ENCODE measurements around the gene USP14. TPM values are rescaled to one million over a fixed set of nuclear protein-coding genes. Genes with fewer than 3 reads are reported as not detected.
A peak's percentile ranks its signal among the peaks of the same experiment; 100 is the strongest.
"Not testable (repeated sequence)": the region's sequence is repeated elsewhere in the genome, so short reads cannot be mapped to it uniquely, and the experiment has no call there.

USP14 gene
- total RNA-seq (10 to 100 TPM; 39.8 to 41.2 TPM), polyA plus RNA-seq (10 to 100 TPM; 22.8 to 23.5 TPM)
- long read RNA-seq, donor 1, full-length matches to known transcripts = 8 of 8 reads
- long read RNA-seq, donor 1, partial matches to known transcripts = 0 of 8 reads
- long read RNA-seq, donor 1, other reads (novel, unspliced or antisense) = 0 of 8 reads
- long read RNA-seq, donor 2, full-length matches to known transcripts = 2 of 2 reads
- long read RNA-seq, donor 2, partial matches to known transcripts = 0 of 2 reads
- long read RNA-seq, donor 2, other reads (novel, unspliced or antisense) = 0 of 2 reads
- long read RNA-seq, donor 3, full-length matches to known transcripts = 5 of 5 reads
- long read RNA-seq, donor 3, partial matches to known transcripts = 0 of 5 reads
- long read RNA-seq, donor 3, other reads (novel, unspliced or antisense) = 0 of 5 reads
- long read RNA-seq, donor 4, full-length matches to known transcripts = 1 of 12 reads
- long read RNA-seq, donor 4, partial matches to known transcripts = 11 of 12 reads
- long read RNA-seq, donor 4, other reads (novel, unspliced or antisense) = 0 of 12 reads
- long read RNA-seq, donor 5, full-length matches to known transcripts = 7 of 7 reads
- long read RNA-seq, donor 5, partial matches to known transcripts = 0 of 7 reads
- long read RNA-seq, donor 5, other reads (novel, unspliced or antisense) = 0 of 7 reads

GRCh38 chr18:158128-159036, at the start of gene USP14:
TSS of gene USP14 (plus strand) at chr18:158557. CDS start at chr18:158699, 142 bp downstream.
- Histone ChIP-seq H3K27me3 (ENCODE audit: control insufficient read depth in 3 of 3, insufficient read depth in 3 of 3, low read length in 2 of 3) (no peaks in the 10 kb centered on the region), H3K36me3 (ENCODE audit: control insufficient read depth in 4 of 4, insufficient read depth in 4 of 4, low read length in 4 of 4) (no peaks in the 10 kb centered on the region), H3K4me1 (ENCODE audit: control insufficient read depth in 5 of 5, insufficient read depth in 5 of 5, low read length in 5 of 5) (peaks cover 0 to 5% (median 2%) of the 10 kb centered on the region in 5 donors), H3K4me3 (peak within 1 kb of the TSS; percentile 96), H3K9me3 (ENCODE audit: control insufficient read depth in 4 of 4, insufficient read depth in 3 of 4, low read length in 3 of 4) (no peaks in the 10 kb centered on the region), H3K27ac (ENCODE audit: low read depth in 1 of 2, low read length in 1 of 2) (peak within 1 kb of the TSS; percentile 81 to 95), H3K9ac (ENCODE audit: insufficient read depth in 1 of 2, low read length in 2 of 2) (peak within 1 kb of the TSS; percentile 74 to 86)
- DNase-seq (peak; percentile 97 to 98 (median 98)), ATAC-seq (ENCODE audit: insufficient read depth, low FRiP score) (peak; percentile 93)
- no peak for TF ChIP-seq CTCF (IDR thresholded peaks at IDR 0.05; ENCODE audit: control extremely low read depth, extremely low read depth)
- WGBS, 2 donors = 2% methylated on average over 70 to 89 of the region's 89 CpGs

- H3K36me3 ChIP-seq (ENCODE audit: control insufficient read depth in 4 of 4, insufficient read depth in 4 of 4, low read length in 4 of 4); H3K4me3 ChIP-seq; H3K9me3 ChIP-seq (ENCODE audit: control insufficient read depth in 4 of 4, insufficient read depth in 3 of 4, low read length in 3 of 4); H3K9ac ChIP-seq (ENCODE audit: insufficient read depth in 1 of 2, low read length in 2 of 2); H3K27ac ChIP-seq (ENCODE audit: low read depth in 1 of 2, low read length in 1 of 2); H3K27me3 ChIP-seq (ENCODE audit: control insufficient read depth in 3 of 3, insufficient read depth in 3 of 3, low read length in 2 of 3); DNase-seq; H3K4me1 ChIP-seq (ENCODE audit: control insufficient read depth in 5 of 5, insufficient read depth in 5 of 5, low read length in 5 of 5): not testable (repeated sequence)
- WGBS, 2 donors = no CpG with 5 or more reads among the region's 3 CpGs
- peak; percentile 16 for ATAC-seq (ENCODE audit: insufficient read depth, low FRiP score)
Measured at GRCh38 chr18:108665-109063, 49.7 kb upstream of the USP14 start.

GRCh38 chr18:109130-109921, 49.0 kb upstream of the USP14 start:
- H3K4me1 ChIP-seq (ENCODE audit: control insufficient read depth in 5 of 5, insufficient read depth in 5 of 5, low read length in 5 of 5); H3K4me3 ChIP-seq; H3K9me3 ChIP-seq (ENCODE audit: control insufficient read depth in 4 of 4, insufficient read depth in 3 of 4, low read length in 3 of 4); H3K27me3 ChIP-seq (ENCODE audit: control insufficient read depth in 3 of 3, insufficient read depth in 3 of 3, low read length in 2 of 3); H3K27ac ChIP-seq (ENCODE audit: low read depth in 1 of 2, low read length in 1 of 2); DNase-seq; H3K9ac ChIP-seq (ENCODE audit: insufficient read depth in 1 of 2, low read length in 2 of 2); H3K36me3 ChIP-seq (ENCODE audit: control insufficient read depth in 4 of 4, insufficient read depth in 4 of 4, low read length in 4 of 4): not testable (repeated sequence)
- 35 to 37% methylated on average over 7 of the region's 7 CpGs for WGBS, 2 donors
- peak; percentile 7 for ATAC-seq (ENCODE audit: insufficient read depth, low FRiP score)

GRCh38 chr18:109922-110261, 48.5 kb upstream of the USP14 start:
- H3K9ac ChIP-seq (ENCODE audit: insufficient read depth in 1 of 2, low read length in 2 of 2); H3K9me3 ChIP-seq (ENCODE audit: control insufficient read depth in 4 of 4, insufficient read depth in 3 of 4, low read length in 3 of 4); H3K36me3 ChIP-seq (ENCODE audit: control insufficient read depth in 4 of 4, insufficient read depth in 4 of 4, low read length in 4 of 4); H3K4me3 ChIP-seq; H3K27ac ChIP-seq (ENCODE audit: low read depth in 1 of 2, low read length in 1 of 2); ATAC-seq (ENCODE audit: insufficient read depth, low FRiP score); DNase-seq; H3K4me1 ChIP-seq (ENCODE audit: control insufficient read depth in 5 of 5, insufficient read depth in 5 of 5, low read length in 5 of 5); H3K27me3 ChIP-seq (ENCODE audit: control insufficient read depth in 3 of 3, insufficient read depth in 3 of 3, low read length in 2 of 3): not testable (repeated sequence)
- WGBS, 2 donors = 56 to 60% methylated on average over 5 of the region's 5 CpGs

- 60 to 66% methylated on average over 4 of the region's 4 CpGs for WGBS, 2 donors
Measured at GRCh38 chr18:110351-111201, 47.8 kb upstream of the USP14 start.

More at GRCh38 chr18:110351-111201, 47.8 kb upstream of the USP14 start:
- H3K4me1 ChIP-seq (ENCODE audit: control insufficient read depth in 5 of 5, insufficient read depth in 5 of 5, low read length in 5 of 5); DNase-seq; H3K27me3 ChIP-seq (ENCODE audit: control insufficient read depth in 3 of 3, insufficient read depth in 3 of 3, low read length in 2 of 3); H3K27ac ChIP-seq (ENCODE audit: low read depth in 1 of 2, low read length in 1 of 2); H3K36me3 ChIP-seq (ENCODE audit: control insufficient read depth in 4 of 4, insufficient read depth in 4 of 4, low read length in 4 of 4); H3K9ac ChIP-seq (ENCODE audit: insufficient read depth in 1 of 2, low read length in 2 of 2); H3K9me3 ChIP-seq (ENCODE audit: control insufficient read depth in 4 of 4, insufficient read depth in 3 of 4, low read length in 3 of 4); H3K4me3 ChIP-seq; ATAC-seq (ENCODE audit: insufficient read depth, low FRiP score): not testable (repeated sequence)

All from lung (tissue), 16 donors.